Measurements from ENCODE around the gene EFCAB6.

EFCAB6 gene

DNA sequence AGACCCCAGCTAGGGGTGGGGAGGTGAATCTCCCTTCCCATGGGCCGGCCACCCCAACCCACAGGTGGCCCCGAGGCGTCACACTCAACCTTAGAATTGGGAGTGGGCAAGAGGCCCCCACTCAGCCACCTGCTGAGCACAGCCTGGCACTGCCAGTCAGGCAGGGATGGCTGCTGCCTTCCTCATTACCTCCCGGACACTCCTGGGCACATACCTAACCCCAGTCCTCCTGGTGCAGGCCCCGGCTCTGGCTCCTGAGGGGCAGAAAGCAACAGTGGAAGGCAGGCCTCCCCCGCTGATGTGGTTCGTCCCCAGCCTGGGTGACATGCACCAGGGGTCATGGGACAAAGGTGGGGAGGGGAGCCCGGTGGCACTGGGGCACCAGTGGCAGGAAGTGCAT is 296.7 kb downstream of the EFCAB6 start:
- Histone ChIP-seq H3K4me3 (ENCODE audit: low read depth, low read length) (no peak overlapping the region), H3K4me1 (ENCODE audit: control insufficient read depth, insufficient read depth, low read length) (no peaks in the 10 kb centered on the region), H3K36me3 (ENCODE audit: control insufficient read depth, insufficient read depth, low read length) (no peaks in the 10 kb centered on the region), H3K9me3 (ENCODE audit: control insufficient read depth, insufficient read depth, low read length) (no peaks in the 10 kb centered on the region), H3K9ac (ENCODE audit: low read depth, low read length) (no peak overlapping the region), H3K27me3 (ENCODE audit: control insufficient read depth, insufficient read depth, low read length) (no peaks in the 10 kb centered on the region)

DNA sequence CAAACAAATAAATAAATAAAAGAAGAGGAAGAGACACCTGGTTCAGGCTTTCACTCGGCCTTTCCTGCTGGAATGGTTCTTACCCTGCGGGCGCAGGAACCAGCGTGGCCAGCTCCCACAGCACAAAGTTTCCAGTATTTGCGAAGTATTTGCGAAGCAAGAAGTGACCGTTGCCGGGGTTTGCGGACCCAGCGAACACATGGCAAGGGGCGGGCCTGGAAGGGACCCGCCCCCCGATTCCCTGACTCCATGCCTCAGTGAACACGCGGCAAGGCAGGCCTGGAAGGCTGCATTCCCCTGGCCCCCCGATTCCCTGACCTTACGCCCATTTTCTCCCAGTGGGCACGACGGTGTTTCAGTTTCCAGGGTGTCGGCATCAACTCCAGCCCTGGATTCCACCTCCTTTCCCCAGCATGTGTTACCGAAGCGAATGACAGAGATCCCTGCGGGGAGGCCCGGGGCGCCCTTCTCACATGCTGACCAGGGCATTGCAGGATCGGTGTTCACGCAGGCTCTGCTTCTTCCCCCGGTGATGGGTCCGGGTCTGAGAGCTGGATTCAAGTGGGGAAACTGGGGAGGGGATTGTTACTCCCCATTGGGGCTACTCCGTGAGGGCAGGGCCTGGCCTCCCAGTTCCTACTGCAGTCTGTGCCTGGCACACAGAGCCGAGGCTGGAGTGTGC is 297.5 kb downstream of the EFCAB6 start:
- Histone ChIP-seq H3K4me1 (ENCODE audit: control insufficient read depth, insufficient read depth, low read length) (no peaks in the 10 kb centered on the region), H3K36me3 (ENCODE audit: control insufficient read depth, insufficient read depth, low read length) (no peaks in the 10 kb centered on the region), H3K9me3 (ENCODE audit: control insufficient read depth, insufficient read depth, low read length) (no peaks in the 10 kb centered on the region), H3K9ac (ENCODE audit: low read depth, low read length) (no peak overlapping the region), H3K4me3 (ENCODE audit: low read depth, low read length) (no peak overlapping the region), H3K27me3 (ENCODE audit: control insufficient read depth, insufficient read depth, low read length) (no peaks in the 10 kb centered on the region)

DNA sequence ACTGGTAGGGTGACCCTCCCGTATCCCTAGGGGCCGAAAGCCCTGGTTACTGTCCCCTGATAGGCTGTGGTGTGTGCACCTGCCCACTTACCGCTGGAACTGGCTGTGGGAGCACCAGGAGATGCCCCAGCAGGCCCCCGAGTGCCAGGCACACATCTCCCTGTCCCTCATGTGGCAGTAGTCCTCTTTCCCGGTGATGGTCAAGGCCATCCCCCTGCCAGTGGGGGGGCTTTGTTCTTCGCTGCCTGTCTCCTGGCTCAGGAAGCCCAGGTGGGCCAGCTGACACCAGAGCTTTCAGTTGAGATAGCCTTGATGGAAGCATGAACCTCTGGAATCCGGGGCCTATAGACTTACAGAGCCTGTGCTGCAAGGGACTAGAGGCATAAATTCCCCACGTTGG is 299.8 kb downstream of the EFCAB6 start:
- H3K9me3 ChIP-seq (ENCODE audit: control insufficient read depth, insufficient read depth, low read length): no peaks in the 10 kb centered on the region
- no peak overlapping the region for H3K4me3 ChIP-seq (ENCODE audit: low read depth, low read length)

DNA sequence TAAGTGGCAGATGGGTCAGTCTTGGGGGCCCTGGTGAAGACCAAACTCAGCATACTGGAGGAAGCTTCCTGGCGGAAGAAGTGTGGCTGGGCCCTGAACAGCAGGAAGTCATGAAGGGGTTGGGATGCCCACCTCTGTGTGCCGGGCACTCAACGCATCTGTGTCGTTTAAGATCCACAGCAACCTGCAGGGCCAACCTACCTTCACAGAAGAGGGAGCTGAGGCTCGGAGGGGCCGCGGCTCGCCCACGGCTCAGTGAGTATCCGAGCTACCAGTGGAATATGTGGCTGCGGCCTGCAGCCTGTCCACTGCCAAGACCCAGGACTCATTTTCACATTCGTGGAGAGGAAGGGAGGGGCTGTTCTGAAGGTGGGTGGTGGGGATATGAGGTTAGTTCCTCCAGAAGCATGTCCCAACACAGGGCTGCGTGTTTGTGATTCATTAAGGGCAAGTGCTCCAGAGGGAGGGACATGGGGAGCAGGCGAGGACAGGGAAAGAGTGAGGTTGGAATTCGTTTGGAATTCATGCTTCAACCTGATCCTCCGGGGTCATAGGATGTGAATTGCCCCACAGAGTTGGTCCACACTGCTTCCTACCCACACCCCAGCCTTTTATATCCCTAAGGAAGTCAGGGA is 300.7 kb downstream of the EFCAB6 start:
- H3K4me3 ChIP-seq (ENCODE audit: low read depth, low read length): no peak overlapping the region
- H3K4me1 ChIP-seq (ENCODE audit: control insufficient read depth, insufficient read depth, low read length): no peaks in the 10 kb centered on the region
- no peak overlapping the region for H3K9ac ChIP-seq (ENCODE audit: low read depth, low read length)
- H3K9me3 ChIP-seq (ENCODE audit: control insufficient read depth, insufficient read depth, low read length): no peaks in the 10 kb centered on the region
- H3K27me3 ChIP-seq (ENCODE audit: control insufficient read depth, insufficient read depth, low read length): no peaks in the 10 kb centered on the region
- H3K36me3 ChIP-seq (ENCODE audit: control insufficient read depth, insufficient read depth, low read length): no peaks in the 10 kb centered on the region

More for the DNA sequence above, 299.8 kb downstream of the EFCAB6 start:
- Histone ChIP-seq H3K9ac (ENCODE audit: low read depth, low read length) (no peak overlapping the region), H3K36me3 (ENCODE audit: control insufficient read depth, insufficient read depth, low read length) (no peaks in the 10 kb centered on the region), H3K4me1 (ENCODE audit: control insufficient read depth, insufficient read depth, low read length) (no peaks in the 10 kb centered on the region), H3K27me3 (ENCODE audit: control insufficient read depth, insufficient read depth, low read length) (no peaks in the 10 kb centered on the region)

DNA sequence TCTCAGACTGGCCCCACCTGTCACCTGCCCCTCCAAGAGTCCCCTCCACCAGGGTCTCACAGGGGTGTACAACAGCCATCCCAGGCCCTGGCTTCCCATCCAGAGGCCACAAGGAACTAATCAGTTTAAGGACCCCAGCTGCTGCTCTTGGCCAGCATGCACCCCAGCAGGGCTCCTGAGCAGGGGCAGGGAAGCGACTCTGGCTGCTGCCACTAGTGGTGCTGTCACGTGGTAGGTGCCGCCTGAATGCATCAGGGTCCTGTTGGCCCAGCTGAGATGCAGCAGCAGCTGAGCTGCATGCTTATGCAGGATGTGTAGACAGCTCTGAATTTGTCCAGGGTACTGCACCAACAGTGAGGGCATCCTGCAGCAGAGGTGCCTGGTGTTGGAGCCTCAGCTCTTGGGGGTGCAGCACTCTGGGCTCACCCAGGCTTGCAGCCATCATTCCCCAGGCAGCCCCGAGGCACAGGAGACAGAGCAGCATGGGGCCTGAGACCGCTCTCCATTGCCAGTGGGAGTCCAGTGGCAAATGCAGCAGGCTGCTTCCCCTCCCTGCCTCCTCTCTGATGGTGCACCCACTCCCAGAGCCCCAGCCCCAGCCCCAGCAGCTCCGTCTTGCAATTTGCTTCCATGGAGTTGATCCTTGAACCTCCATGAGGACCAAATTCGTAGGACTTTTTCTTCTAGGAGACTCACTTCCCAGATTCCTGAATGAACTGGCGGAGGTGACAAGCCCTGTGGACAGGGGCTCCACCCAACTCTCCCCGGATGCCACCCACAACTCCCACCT is 301.6 kb downstream of the EFCAB6 start:
- no peak overlapping the region for H3K4me3 ChIP-seq (ENCODE audit: low read depth, low read length)
- H3K9me3 ChIP-seq (ENCODE audit: control insufficient read depth, insufficient read depth, low read length): no peaks in the 10 kb centered on the region
- no peaks in the 10 kb centered on the region for H3K4me1 ChIP-seq (ENCODE audit: control insufficient read depth, insufficient read depth, low read length)
- no peak overlapping the region for H3K9ac ChIP-seq (ENCODE audit: low read depth, low read length)
- no peaks in the 10 kb centered on the region for H3K27me3 ChIP-seq (ENCODE audit: control insufficient read depth, insufficient read depth, low read length)
- no peaks in the 10 kb centered on the region for H3K36me3 ChIP-seq (ENCODE audit: control insufficient read depth, insufficient read depth, low read length)

DNA sequence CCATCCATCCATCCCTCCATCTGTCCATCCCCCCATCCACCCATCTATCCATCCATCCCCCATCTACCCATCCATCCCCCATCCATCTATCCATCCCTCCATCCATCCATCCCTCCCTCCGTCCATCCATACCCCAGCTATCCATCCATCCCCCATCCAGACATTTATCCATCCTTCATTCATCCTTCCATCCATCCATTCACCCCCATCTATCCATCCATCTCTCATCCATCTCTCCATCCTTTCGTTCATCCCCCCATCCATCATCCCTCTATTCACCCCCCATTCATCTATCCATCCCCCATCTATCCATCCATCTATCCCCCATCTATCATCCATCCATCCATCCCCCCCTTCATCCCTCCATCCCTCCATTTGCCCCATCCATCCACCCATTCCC is 302.8 kb downstream of the EFCAB6 start:
- Histone ChIP-seq H3K4me1 (ENCODE audit: control insufficient read depth, insufficient read depth, low read length) (no peaks in the 10 kb centered on the region), H3K36me3 (ENCODE audit: control insufficient read depth, insufficient read depth, low read length) (no peaks in the 10 kb centered on the region), H3K9ac (ENCODE audit: low read depth, low read length) (no peak overlapping the region), H3K9me3 (ENCODE audit: control insufficient read depth, insufficient read depth, low read length) (no peaks in the 10 kb centered on the region), H3K27me3 (ENCODE audit: control insufficient read depth, insufficient read depth, low read length) (no peaks in the 10 kb centered on the region), H3K4me3 (ENCODE audit: low read depth, low read length) (no peak overlapping the region)

DNA sequence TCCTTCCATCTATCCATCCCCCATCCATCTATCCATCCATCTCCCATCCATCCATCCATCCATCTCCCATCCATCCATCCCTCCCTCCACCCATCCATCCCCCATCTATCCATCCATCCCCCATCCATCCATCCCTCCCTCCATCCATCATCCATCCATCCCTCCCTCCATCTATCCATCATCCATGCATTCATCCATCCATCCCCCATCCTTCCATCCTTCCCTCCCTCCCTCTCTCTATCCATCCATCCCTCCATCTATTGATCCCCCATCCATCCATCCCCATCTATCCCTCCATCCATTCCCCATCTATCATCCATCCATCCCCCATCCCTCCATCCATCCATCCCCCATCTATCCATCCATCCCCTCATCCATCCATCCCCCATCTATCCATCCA is 303.6 kb downstream of the EFCAB6 start:
- H3K36me3 ChIP-seq (ENCODE audit: control insufficient read depth, insufficient read depth, low read length): no peaks in the 10 kb centered on the region
- H3K9me3 ChIP-seq (ENCODE audit: control insufficient read depth, insufficient read depth, low read length): no peaks in the 10 kb centered on the region
- H3K9ac ChIP-seq (ENCODE audit: low read depth, low read length): no peak overlapping the region
- H3K27me3 ChIP-seq (ENCODE audit: control insufficient read depth, insufficient read depth, low read length): no peaks in the 10 kb centered on the region
- no peak overlapping the region for H3K4me3 ChIP-seq (ENCODE audit: low read depth, low read length)
- H3K4me1 ChIP-seq (ENCODE audit: control insufficient read depth, insufficient read depth, low read length): no peaks in the 10 kb centered on the region

DNA sequence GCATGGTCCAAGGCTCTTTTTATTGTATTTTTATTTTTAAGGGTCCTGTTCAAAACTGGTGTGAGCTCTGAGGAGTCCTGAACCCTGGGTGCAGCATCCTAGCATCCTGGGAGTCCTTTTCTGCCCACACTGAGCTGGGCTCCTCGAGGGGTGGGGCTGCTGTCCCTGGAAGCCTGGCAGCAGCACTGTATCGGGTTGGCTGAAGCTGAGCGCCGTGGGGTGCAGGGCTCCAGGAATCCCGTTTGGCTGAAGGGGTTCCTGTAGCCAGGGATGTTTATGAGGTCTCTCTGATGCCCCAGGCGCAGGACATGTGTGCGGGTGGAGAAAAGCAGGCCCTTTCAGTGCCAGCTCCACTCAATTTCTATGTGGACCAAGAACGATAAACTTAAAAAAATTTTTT is 304.9 kb downstream of the EFCAB6 start:
- H3K36me3 ChIP-seq (ENCODE audit: control insufficient read depth, insufficient read depth, low read length): no peaks in the 10 kb centered on the region
- no peak overlapping the region for H3K9ac ChIP-seq (ENCODE audit: low read depth, low read length)
- H3K4me3 ChIP-seq (ENCODE audit: low read depth, low read length): no peak overlapping the region
- H3K4me1 ChIP-seq (ENCODE audit: control insufficient read depth, insufficient read depth, low read length): no peaks in the 10 kb centered on the region
- no peaks in the 10 kb centered on the region for H3K27me3 ChIP-seq (ENCODE audit: control insufficient read depth, insufficient read depth, low read length)
- H3K9me3 ChIP-seq (ENCODE audit: control insufficient read depth, insufficient read depth, low read length): no peaks in the 10 kb centered on the region

DNA sequence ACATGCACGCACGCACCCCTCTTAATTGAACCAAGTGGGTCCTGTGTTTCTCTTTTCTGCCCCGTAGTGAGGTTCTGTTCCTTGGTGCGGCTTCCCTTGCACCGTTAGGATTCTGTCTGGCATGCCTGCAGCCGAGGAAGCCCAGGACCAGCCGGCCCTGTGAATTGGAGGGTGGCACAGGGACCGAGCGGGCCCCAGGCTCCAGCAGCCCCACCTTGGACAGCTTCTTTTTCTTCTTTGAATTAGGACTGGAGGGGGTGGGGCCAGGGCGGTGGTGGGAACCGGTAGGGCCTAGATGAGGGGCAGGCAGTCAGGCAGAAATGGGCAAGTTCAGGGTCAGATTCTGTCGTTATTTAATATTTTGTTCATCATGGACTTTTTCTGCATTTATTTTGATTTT is 305.6 kb downstream of the EFCAB6 start:
- no peak overlapping the region for H3K9ac ChIP-seq (ENCODE audit: low read depth, low read length)
- H3K36me3 ChIP-seq (ENCODE audit: control insufficient read depth, insufficient read depth, low read length): no peaks in the 10 kb centered on the region
- no peaks in the 10 kb centered on the region for H3K27me3 ChIP-seq (ENCODE audit: control insufficient read depth, insufficient read depth, low read length)
- H3K4me1 ChIP-seq (ENCODE audit: control insufficient read depth, insufficient read depth, low read length): no peaks in the 10 kb centered on the region
- no peak overlapping the region for H3K4me3 ChIP-seq (ENCODE audit: low read depth, low read length)
- no peaks in the 10 kb centered on the region for H3K9me3 ChIP-seq (ENCODE audit: control insufficient read depth, insufficient read depth, low read length)

DNA sequence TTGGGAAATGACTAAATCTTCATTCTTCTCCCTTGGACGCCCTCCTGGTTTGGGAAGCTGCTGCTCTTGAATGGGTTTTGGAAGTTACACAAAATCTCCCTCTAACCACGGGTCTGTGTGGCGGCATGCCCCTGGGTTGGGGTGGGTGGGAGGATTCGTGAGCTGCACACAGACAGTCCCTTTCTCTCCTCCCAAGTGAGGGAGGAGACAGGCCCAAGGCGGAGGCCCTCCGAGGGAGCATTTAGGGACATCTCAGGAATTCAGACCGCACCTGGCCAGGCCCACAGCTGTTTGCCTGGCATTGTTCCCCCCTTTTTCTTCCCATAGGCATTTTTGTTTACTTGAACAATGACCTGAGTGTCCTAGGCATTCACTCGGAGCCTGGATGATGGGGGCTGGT is 306.2 kb downstream of the EFCAB6 start:
- Histone ChIP-seq H3K4me1 (ENCODE audit: control insufficient read depth, insufficient read depth, low read length) (no peaks in the 10 kb centered on the region), H3K9me3 (ENCODE audit: control insufficient read depth, insufficient read depth, low read length) (no peaks in the 10 kb centered on the region), H3K9ac (ENCODE audit: low read depth, low read length) (no peak overlapping the region), H3K27me3 (ENCODE audit: control insufficient read depth, insufficient read depth, low read length) (no peaks in the 10 kb centered on the region), H3K36me3 (ENCODE audit: control insufficient read depth, insufficient read depth, low read length) (no peaks in the 10 kb centered on the region), H3K4me3 (ENCODE audit: low read depth, low read length) (no peak overlapping the region)

DNA sequence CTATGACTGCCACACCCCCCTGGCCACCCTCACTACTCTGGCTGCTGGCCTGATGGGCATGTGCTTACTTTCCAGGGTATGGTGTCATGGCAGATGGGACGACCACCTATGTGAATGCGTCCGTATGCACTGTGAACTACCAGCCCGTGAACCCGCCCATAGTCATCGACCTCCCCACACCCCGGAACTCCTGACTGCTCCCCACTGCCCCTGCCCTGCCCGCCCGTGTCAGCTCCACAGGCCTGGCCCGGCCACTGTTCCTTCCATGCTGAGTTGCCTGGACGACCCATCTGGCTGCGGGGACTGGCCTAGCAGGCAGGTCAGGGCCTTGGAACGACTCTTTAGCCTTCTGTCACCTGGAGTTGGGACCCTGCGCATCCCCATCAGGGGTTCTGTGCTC is 306.7 kb downstream of the EFCAB6 start:
- H3K36me3 ChIP-seq (ENCODE audit: control insufficient read depth, insufficient read depth, low read length): no peaks in the 10 kb centered on the region
- no peak overlapping the region for H3K4me3 ChIP-seq (ENCODE audit: low read depth, low read length)
- no peaks in the 10 kb centered on the region for H3K4me1 ChIP-seq (ENCODE audit: control insufficient read depth, insufficient read depth, low read length)
- H3K27me3 ChIP-seq (ENCODE audit: control insufficient read depth, insufficient read depth, low read length): no peaks in the 10 kb centered on the region
- H3K9me3 ChIP-seq (ENCODE audit: control insufficient read depth, insufficient read depth, low read length): no peaks in the 10 kb centered on the region
- no peak overlapping the region for H3K9ac ChIP-seq (ENCODE audit: low read depth, low read length)

All from iPS-15b (cell line).